Measurements from ENCODE around the gene FCHSD2.

Gene FCHSD2

DNA sequence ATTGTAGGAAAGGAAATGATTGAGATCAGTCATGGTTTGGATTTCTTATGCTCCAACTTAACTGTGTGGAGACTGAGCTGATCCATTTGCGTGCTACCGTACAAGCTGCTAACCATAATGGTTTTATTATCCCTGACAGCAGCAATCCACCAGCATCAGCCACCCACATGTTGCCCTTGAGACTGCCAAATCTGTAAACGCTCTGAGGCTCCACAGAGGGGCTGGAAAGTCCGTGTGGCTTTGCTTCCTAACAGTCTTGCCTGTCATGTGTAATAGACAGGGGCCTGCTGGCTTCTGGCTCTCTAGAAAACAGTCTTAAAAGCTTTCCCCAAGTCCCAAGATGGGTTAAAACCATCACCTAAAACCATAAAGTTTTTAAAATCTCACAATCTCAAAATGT lies 297.8 kb downstream of the FCHSD2 start:
- DNase-seq (ENCODE audit: low read depth): peak; percentile 50
- TF ChIP-seq, protein P1, sequence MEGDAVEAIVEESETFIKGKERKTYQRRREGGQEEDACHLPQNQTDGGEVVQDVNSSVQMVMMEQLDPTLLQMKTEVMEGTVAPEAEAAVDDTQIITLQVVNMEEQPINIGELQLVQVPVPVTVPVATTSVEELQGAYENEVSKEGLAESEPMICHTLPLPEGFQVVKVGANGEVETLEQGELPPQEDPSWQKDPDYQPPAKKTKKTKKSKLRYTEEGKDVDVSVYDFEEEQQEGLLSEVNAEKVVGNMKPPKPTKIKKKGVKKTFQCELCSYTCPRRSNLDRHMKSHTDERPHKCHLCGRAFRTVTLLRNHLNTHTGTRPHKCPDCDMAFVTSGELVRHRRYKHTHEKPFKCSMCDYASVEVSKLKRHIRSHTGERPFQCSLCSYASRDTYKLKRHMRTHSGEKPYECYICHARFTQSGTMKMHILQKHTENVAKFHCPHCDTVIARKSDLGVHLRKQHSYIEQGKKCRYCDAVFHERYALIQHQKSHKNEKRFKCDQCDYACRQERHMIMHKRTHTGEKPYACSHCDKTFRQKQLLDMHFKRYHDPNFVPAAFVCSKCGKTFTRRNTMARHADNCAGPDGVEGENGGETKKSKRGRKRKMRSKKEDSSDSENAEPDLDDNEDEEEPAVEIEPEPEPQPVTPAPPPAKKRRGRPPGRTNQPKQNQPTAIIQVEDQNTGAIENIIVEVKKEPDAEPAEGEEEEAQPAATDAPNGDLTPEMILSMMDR (IDR thresholded peaks at IDR 0.05; ENCODE audit: low read length, missing control alignments): no peak

DNA sequence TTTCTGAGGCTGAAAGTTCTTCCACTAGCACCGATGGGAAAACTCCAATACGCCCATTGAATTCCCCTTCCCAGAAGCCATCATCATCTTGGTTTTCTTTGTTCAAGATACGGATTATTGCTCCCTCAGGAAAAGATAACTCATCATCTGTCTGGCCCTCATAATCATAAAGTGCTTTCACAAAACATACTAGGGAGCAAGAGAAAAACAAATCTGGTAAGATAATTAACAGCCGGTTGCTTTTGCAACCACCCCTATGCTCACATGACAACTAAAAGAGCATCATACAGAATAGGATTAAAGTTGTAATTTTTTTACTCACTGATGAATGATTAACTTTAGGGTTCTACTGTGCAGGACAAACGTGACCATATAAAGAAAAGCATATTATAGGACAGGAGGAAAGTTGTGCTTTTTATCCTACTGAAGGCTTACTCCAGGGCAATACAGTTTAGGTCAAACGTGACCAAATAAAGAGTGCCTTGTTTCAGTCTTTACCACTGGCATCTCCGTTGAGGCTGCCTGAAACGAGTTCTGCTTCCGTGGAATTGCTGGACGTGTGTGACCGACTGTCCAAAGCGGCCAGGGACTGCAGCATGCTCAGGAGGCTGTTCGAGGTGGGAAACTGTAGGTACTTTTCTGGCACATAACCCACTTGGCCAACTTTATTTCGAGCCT lies 299.3 kb downstream of the FCHSD2 start:
- no peak for DNase-seq (ENCODE audit: low read depth)
- no peak overlapping the region for H3K4me3 ChIP-seq (replicated peaks; ENCODE audit: low read depth, low read length)
- TF ChIP-seq, protein P1 (IDR thresholded peaks at IDR 0.05; ENCODE audit: low read length, missing control alignments): no peak

More for the DNA sequence above, 297.8 kb downstream of the FCHSD2 start:
- H3K4me3 ChIP-seq (replicated peaks; ENCODE audit: low read depth, low read length): no peak overlapping the region

DNA sequence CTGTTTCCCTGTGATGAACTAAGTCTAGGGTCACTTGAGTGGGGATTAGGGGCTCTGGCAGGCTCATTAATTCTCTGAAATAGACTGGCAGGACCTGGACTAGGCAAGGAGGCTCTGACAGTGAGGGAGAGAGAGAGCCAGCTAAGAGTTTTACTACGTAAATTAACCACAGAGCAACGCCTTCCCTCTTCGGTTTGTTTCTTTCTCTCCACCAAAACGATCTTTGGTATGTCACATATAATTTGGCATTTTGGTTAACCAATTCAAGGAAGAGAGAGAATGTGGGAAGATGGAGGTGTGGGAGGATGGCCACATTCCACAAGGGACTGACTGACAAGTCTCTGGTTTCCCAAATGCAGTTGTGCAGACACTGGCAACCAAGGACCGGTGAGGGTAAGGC lies 300.0 kb downstream of the FCHSD2 start:
- TF ChIP-seq, protein P1 (IDR thresholded peaks at IDR 0.05; ENCODE audit: low read length, missing control alignments): no peak
- DNase-seq (ENCODE audit: low read depth): no peak
- H3K4me3 ChIP-seq (replicated peaks; ENCODE audit: low read depth, low read length): no peak overlapping the region

DNA sequence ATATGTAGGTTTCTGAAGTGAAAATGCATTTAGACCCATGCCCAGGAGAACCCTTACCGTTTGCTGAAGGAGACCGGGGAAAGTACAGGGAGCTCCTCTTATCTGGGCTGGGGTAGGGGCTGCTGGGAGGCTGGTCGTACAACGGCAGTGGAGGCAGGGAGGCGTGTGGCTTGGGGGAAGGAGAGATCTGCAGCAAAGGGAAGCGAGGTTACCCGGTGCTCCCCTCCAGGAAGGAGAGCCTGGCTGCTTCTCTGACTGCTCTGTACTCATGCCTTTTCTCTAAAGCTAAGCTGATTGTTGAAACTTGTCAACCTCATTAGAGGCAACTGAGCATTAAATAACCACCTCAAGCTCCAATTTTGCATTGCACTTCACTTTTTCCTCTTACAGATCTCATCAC lies 300.7 kb downstream of the FCHSD2 start:
- DNase-seq (ENCODE audit: low read depth): no peak
- TF ChIP-seq, protein P1 (IDR thresholded peaks at IDR 0.05; ENCODE audit: low read length, missing control alignments): no peak
- no peak overlapping the region for H3K4me3 ChIP-seq (replicated peaks; ENCODE audit: low read depth, low read length)

DNA sequence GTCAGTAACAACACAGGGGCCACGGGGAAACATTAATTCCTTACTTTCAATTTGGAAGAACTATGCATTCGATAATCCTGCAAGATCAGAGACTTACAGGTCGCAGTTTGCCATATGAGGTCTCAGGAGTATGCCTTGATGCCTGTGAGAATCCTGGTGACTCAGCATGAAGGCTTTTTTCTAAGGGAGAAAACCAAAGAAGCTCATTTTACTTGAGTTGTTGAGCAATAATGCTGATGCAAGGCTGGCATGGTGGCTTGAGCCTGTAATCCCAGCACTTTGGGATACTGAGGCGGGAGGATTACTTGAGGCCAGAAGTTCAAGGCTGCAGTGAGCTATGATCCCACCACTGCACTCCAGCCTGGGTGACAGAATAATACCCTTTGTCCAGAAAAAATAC lies 301.3 kb downstream of the FCHSD2 start:
- H3K4me3 ChIP-seq (replicated peaks; ENCODE audit: low read depth, low read length): no peak overlapping the region
- TF ChIP-seq, protein P1 (IDR thresholded peaks at IDR 0.05; ENCODE audit: low read length, missing control alignments): no peak
- DNase-seq (ENCODE audit: low read depth): peak; percentile 90

DNA sequence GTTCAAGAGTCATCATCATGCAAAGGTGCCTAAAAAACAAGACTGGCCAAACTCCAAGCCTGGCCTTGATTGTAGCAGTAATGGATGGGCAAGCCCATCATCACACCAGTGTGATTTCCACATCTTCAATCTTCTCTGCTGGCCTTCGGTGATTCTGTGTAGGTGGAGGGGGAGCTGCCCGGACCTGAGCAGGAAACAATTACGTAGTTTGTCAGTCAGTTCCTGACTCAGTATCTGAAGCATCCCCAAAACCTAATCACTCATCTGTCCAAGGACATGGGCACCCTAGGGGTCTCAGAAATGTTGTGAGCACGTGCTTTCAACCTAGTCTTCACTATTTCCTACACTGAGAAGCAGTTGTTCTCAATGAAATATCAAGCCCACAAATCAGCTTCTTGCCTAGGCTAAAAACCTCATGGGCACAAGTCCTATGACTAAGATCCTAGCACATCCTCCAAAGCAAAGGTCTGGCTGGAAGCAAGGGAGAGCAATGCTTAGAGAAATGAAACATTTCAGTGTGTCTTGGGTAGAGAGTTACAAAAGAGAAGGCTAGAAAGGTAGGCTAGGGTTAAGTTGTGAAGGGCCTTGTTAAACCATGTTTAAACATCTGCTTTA lies 303.3 kb downstream of the FCHSD2 start:
- TF ChIP-seq, protein P1 (IDR thresholded peaks at IDR 0.05; ENCODE audit: low read length, missing control alignments): no peak
- DNase-seq (ENCODE audit: low read depth): peak; percentile 37
- H3K4me3 ChIP-seq (replicated peaks; ENCODE audit: low read depth, low read length): no peak overlapping the region

DNA sequence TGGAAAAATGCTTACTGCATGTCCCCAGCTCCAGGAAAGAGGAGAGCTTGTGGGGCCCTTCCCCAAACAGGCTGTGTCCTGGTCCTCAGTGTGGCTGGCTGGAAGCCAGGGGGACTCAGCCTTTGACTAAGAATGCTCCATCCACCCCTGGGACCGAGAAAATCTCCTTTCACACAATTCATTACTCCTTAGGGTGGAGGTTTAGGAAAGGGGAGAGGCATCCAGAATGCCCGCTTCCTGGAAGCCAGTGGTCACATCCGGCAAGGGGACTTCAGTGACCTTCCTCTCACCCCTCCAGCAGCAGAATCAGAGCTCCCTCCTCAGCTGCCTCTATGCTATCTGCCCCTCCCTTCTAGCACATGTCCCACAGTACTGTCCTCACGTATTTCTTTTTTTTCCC lies 306.0 kb downstream of the FCHSD2 start:
- DNase-seq (ENCODE audit: low read depth): no peak
- TF ChIP-seq, protein P1 (IDR thresholded peaks at IDR 0.05; ENCODE audit: low read length, missing control alignments): no peak
- no peak overlapping the region for H3K4me3 ChIP-seq (replicated peaks; ENCODE audit: low read depth, low read length)

Data from fibroblast of pulmonary artery (primary cell).